HG03159 (cell line): ENCODE results near the gene LGI2.
"Not testable (repeated sequence)": the region's sequence is repeated elsewhere in the genome, so short reads cannot be mapped to it uniquely, and the experiment has no call there.

Source experiments
- ATAC-seq: cut with Tn5 transposase; IDR thresholded peaks from one replicate; pipeline ENCODE4 v1.9.1; 2021; ENCODE audit warnings: mild to moderate bottlenecking, moderate library complexity; ENCODE audit not compliant: unreplicated experiment

The LGI2 gene

GRCh38 chr4:25030277-25031076 lies at the start of gene LGI2:
TSS of gene LGI2 (minus strand) at chr4:25030946. CDS start at chr4:25030693, 253 bp downstream.
- ATAC-seq, result no peak

- ATAC-seq, result no peak
Observed at GRCh38 chr4:25078523-25078922, 47.8 kb upstream of the LGI2 start.

- no peak for ATAC-seq
Observed at GRCh38 chr4:25076625-25077398, 46.1 kb upstream of the LGI2 start.

GRCh38 chr4:25075851-25076250 lies 45.1 kb upstream of the LGI2 start:
- no peak for ATAC-seq

- ATAC-seq, result no peak
Observed at GRCh38 chr4:25075129-25075528, 44.4 kb upstream of the LGI2 start.

GRCh38 chr4:25070545-25070944 lies 39.8 kb upstream of the LGI2 start:
- ATAC-seq, result no peak

- no peak for ATAC-seq
Observed at GRCh38 chr4:25069014-25069413, 38.3 kb upstream of the LGI2 start.

GRCh38 chr4:25068386-25068785 lies 37.6 kb upstream of the LGI2 start:
- no peak for ATAC-seq

- no peak for ATAC-seq
Observed at GRCh38 chr4:25065932-25066590, 35.3 kb upstream of the LGI2 start.

- no peak for ATAC-seq
Observed at GRCh38 chr4:25065431-25065858, 34.7 kb upstream of the LGI2 start.

GRCh38 chr4:25064447-25064846 lies 33.7 kb upstream of the LGI2 start:
- ATAC-seq, result not testable (repeated sequence)

- ATAC-seq, result no peak
Observed at GRCh38 chr4:25063116-25063515, 32.4 kb upstream of the LGI2 start.

GRCh38 chr4:25062098-25062497 lies 31.4 kb upstream of the LGI2 start:
- no peak for ATAC-seq

- ATAC-seq, result no peak
Observed at GRCh38 chr4:25061602-25062001, 30.9 kb upstream of the LGI2 start.

- ATAC-seq, result no peak
Observed at GRCh38 chr4:25060963-25061340, 30.2 kb upstream of the LGI2 start.

- no peak for ATAC-seq
Observed at GRCh38 chr4:25060241-25060962, 29.7 kb upstream of the LGI2 start.

- ATAC-seq, result no peak
Observed at GRCh38 chr4:25059791-25060190, 29.0 kb upstream of the LGI2 start.

GRCh38 chr4:25058796-25059195 lies 28.1 kb upstream of the LGI2 start:
- ATAC-seq, result no peak

- ATAC-seq, result no peak
Observed at GRCh38 chr4:25057299-25057698, 26.6 kb upstream of the LGI2 start.

- not testable (repeated sequence) for ATAC-seq
Observed at GRCh38 chr4:25052037-25052436, 21.3 kb upstream of the LGI2 start.

GRCh38 chr4:25051534-25051933 lies 20.8 kb upstream of the LGI2 start:
- no peak for ATAC-seq
